Tongue (tissue), 2 donors: ENCODE data around the gene CCDC83. TPM values are rescaled to one million over a fixed set of nuclear protein-coding genes. Genes with fewer than 3 reads are reported as not detected.
A peak's percentile ranks its signal among the peaks of the same experiment; 100 is the strongest.
"Not testable (repeated sequence)": the region's sequence is repeated elsewhere in the genome, so short reads cannot be mapped to it uniquely, and the experiment has no call there.

Experiments
- DNase-seq: peaks from one replicate; pipeline ENCODE4 v3.0.0-alpha.2; 2015
- total RNA-seq: library from RNA; depleted of rRNA; stranded (reverse); fragments of >200 nt; gene quantifications from one replicate; pipeline ENCODE4 v1.2.3, GENCODE V29; 2014

CCDC83 gene
- total RNA-seq, 1 donor from 2014 or later: not detected

DNA sequence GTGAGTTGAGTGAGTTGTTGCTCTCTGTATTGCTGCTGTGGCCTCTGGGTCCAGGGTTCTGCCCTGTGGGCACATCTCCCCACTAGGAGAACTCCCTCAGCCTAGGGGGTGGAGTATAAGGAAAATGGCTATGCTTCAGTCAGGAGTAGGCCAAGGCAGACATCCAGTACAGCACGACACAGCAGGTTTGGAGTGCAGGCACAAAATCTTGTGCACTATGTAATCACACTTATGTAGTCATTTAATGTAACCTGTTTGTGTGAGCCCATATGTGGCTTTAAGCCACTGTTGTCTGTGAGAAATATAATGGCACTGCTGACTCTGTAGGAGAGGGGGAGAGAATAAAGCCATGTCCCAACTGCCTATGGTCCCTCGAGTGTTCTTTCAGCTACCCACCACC is 90.1 kb downstream of the CCDC83 start:
- DNase-seq: no peak

- no peak for DNase-seq
Measured at GRCh38 chr11:85945788-85946187, 90.6 kb downstream of the CCDC83 start.

DNA sequence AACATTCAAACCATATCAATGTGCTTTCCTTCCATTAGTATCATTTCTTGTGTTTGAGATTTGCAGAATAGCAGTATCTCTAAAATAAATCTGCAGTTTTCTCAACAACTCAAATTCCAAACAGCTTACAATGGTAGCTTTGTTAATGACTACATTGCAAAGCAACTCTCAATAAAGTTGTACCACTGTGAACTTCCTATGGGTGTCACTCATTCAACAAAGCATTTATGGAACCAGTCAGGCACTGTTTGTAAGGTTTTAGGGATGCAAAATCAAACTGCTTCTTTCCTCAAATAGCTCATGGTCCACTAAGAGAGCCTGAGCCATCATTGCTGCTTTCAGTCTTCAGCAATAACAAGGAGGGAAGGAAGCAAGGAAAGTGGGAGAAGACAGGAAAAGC is 91.0 kb downstream of the CCDC83 start:
- DNase-seq: no peak

GRCh38 chr11:85947431-85948272 is 92.5 kb downstream of the CCDC83 start:
- no peak for DNase-seq

DNA sequence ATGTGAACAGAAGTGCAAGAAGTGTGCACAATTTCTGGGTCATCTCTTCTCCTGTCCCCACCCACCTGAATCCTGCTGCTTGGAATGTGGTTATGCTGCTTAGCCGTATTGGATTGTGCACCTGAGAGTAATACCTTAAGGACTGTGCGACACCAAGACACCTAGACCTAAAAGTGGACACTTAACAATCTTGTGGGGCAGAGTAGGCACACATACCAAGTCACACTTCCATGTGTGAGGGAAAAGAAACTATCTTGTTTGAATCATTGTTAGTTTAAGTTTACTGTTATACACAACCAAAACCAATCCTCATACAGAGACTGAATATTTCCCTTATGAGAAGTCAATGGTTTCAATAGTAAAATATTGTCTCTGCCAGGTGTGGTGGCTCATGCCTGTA is 93.7 kb downstream of the CCDC83 start:
- DNase-seq: no peak

- no peak for DNase-seq
Measured at GRCh38 chr11:85949798-85950197, 94.6 kb downstream of the CCDC83 start.

GRCh38 chr11:85950317-85951048 is 95.3 kb downstream of the CCDC83 start:
- DNase-seq: no peak

GRCh38 chr11:85951049-85951405 is 95.8 kb downstream of the CCDC83 start:
- no peak for DNase-seq

GRCh38 chr11:85951428-85952107 is 96.4 kb downstream of the CCDC83 start:
- no peak for DNase-seq

DNA sequence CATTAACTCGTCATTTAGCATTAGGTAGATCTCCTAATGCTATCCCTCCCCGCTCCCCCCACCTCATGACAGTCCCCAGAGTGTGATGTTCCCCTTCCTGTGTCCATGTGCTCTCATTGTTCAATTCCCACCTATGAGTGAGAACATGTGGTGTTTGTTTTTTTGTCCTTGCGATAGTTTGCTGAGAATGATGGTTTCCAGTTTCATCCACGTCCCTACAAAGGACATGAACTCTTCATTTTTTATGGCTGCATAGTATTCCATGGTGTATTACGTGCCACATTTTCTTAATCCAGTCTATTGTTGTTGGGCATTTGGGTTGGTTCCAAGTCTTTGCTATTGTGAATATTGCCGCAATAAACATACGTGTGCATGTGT is 96.9 kb downstream of the CCDC83 start:
- not testable (repeated sequence) for DNase-seq

- DNase-seq: no peak
Measured at GRCh38 chr11:85953491-85954143, 98.4 kb downstream of the CCDC83 start.

DNA sequence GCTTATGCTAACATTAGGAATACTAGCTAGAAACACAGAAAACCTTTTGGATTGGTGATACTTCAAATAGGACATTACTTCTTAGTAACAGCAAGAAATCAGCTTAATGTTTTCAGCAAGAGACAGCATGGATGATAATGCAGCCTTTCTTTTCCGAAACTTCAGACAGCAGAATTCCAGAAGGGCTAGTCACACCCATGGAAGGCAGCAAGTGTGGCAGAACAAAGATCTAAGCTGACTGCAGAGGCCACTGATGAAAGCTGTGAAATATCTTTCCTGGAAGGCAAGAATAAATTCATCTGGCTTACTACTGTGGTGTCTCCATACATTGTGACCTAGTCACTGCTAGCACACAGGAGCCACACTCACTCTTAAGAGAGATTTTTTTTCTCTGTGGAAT is 100.3 kb downstream of the CCDC83 start:
- DNase-seq: peak; percentile 58

- no peak for DNase-seq
Measured at GRCh38 chr11:85960678-85961077, 105.5 kb downstream of the CCDC83 start.

DNA sequence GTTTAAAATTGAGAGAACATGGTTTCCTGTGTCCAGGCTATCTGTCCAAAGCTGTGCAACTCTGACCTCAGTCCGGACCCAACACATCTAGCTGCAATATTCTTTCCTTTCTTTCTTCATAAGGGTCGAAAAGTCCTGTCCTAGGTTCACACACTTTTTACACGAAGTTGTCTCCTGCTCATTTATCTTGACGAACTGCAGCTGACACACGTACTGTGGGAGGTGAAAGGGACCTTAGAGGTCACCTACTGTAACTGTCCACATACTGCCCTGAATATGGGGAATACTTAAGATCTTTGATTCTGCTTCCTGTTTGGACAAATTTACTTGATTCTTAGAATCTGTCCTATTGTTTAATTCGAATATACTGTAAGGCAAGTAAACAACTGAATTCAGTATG is 105.9 kb downstream of the CCDC83 start:
- no peak for DNase-seq

DNA sequence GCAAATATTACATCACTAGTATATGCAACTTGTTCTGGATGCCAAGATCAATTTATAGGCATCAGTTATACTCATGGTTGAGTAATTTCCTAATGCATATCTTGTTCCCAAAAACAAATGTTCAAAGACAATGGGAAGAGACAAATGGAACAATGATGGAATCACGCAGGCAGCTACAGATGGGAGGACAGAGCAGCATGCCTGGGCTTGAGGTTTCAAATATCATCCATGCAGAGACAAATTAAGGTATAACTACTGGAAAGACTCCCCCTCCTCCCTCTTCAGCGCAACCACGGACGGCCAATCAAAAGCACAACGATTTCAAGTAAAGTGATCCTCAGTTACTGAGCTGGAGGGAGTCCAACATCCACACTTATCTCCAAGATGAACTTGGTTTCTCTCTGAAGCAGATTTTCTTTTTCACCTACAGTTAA is 106.8 kb downstream of the CCDC83 start:
- DNase-seq: peak; percentile 81

GRCh38 chr11:85965202-85965601 is 110.0 kb downstream of the CCDC83 start:
- no peak for DNase-seq

DNA sequence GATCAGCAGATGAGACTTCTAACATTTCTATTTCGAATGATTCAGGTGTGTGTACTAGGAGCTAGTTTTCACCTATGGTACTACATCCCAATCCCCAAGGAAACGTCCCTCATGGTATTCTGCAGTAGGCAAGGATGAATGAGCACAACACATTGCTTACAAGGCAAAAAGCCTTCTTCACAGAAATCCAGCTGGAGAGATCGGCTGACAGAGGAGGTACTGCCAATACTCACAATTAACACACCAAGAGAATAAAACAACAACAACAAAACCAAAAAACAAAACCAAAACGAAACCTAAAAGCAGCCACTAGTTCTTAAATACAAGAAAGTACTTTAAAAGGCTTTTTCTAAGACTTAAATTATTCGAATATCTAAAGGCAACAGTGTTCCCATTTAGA is 112.3 kb downstream of the CCDC83 start:
- no peak for DNase-seq

Other genes with a start within 250 kb of the CCDC83 start
- gene DLG2, start 228.0 kb upstream of the CCDC83 start, total RNA-seq: 14.4 TPM
- 39.8 TPM for gene TMEM126B, start 226.8 kb upstream of the CCDC83 start, total RNA-seq
- gene TMEM126A, start 207.4 kb upstream of the CCDC83 start, total RNA-seq: 19.8 TPM
- 101 TPM for gene CREBZF, start 190.3 kb upstream of the CCDC83 start, total RNA-seq
- 3.7 TPM for gene CCDC89, start 169.2 kb upstream of the CCDC83 start, total RNA-seq
- gene SYTL2, start 44.2 kb upstream of the CCDC83 start, total RNA-seq: 65.8 TPM
- 391 TPM for gene PICALM, start 213.7 kb downstream of the CCDC83 start, total RNA-seq